IPS DF 4.7 (cell line): ENCODE measurements around the gene ZG16.

Experiments
- DNase-seq: peaks from one replicate; pipeline ENCODE4 v3.0.0-alpha.2; 2013; ENCODE audit warnings: low spot score; ENCODE audit errors: extremely low read depth

The ZG16 gene

GRCh38 chr16:29808219-29808900, 30.3 kb downstream of the ZG16 start:
- no peak for DNase-seq

DNA sequence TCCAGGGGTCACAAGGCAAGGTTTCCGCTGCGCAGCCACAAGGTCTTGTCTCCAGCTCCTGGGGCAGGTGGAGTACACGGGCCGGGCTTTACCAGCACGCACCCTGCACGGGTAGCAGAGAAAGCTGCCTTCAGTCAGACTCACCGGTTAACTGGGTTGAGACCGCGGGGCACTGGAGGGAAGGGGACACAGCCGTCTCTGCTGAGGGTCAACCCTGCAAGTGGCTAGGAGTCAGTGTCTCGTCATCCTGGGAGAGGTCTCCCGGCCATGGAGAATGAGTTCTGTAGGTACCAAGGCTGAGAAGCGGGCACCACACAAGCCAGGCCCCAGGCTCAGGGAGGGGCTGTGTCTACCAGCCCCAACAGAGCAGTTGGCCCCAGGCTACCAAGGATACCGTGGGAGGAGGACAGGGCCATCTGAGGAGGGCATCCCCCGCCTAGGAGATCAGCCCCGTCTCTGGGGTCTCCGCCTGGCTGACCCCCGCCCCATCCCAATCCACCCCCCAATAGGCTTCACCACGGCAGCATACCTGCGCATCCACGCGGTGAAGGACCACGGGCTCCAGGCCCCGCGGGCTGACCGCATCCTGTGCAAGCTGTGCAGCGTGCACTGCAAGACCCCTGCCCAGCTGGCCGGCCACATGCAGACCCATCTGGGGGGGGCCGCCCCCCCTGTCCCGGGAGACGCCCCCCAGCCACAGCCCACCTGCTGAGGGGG, 31.1 kb downstream of the ZG16 start:
- DNase-seq = no peak

GRCh38 chr16:29809850-29810698, 32.0 kb downstream of the ZG16 start:
- DNase-seq = no peak

DNA sequence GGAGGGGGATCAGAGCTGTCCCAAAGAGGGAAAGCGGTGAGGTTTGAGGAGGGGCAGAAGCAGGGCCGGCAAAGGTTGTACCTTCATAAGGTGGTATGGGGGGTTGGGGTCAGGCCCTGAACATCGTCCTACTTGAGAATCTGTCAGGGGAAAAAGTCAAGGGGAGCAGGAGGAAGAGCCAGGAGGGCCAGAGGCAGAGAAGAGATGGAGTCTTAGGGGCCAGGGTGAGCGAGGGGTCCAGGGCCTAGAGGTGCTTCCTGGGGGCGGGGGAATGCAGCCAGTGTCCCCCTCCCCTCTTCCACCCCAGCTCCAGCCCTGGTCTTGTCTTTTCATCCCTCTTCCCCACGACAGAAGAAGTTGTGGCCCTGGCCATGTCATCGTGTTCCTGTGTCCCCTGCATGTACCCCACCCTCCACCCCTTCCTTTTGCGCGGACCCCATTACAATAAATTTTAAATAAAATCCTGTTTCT, 32.7 kb downstream of the ZG16 start:
- DNase-seq = no peak

DNA sequence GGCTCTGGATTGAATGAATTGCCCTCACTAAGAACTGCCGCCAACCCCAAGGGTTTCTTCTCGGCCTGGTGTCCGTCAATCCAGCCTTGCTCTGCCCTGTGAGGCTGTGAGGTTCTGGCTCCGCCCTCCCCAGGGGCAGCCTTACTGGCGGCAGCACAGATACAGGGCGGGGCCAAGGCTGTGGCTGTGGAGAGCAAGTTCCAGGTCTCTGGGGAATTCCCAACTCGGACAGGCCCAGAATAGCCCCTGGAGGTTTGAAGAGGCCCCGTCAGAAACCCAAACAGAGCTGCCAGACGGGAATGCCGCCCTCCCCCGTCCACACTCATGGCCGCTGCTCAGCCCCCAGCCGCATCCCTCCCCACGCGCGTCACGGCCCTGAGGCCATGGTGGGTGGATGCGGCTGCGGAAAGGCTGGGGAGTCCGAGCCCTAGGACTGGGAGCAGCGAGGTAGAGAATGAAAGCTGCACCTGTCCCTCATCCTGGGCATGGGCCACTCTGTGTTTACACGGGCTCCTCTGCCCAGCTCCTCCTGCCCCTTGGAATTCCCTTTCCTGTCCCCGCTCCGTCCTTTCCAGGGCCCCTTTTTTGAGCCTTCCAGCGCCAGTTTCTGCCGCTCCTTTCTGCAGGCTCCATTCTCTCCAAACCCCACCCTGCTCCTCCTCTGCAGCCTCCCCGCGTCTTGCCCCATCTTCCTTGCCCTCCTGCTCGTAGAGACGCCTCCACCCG, 33.3 kb downstream of the ZG16 start:
- peak; percentile 90 for DNase-seq

DNA sequence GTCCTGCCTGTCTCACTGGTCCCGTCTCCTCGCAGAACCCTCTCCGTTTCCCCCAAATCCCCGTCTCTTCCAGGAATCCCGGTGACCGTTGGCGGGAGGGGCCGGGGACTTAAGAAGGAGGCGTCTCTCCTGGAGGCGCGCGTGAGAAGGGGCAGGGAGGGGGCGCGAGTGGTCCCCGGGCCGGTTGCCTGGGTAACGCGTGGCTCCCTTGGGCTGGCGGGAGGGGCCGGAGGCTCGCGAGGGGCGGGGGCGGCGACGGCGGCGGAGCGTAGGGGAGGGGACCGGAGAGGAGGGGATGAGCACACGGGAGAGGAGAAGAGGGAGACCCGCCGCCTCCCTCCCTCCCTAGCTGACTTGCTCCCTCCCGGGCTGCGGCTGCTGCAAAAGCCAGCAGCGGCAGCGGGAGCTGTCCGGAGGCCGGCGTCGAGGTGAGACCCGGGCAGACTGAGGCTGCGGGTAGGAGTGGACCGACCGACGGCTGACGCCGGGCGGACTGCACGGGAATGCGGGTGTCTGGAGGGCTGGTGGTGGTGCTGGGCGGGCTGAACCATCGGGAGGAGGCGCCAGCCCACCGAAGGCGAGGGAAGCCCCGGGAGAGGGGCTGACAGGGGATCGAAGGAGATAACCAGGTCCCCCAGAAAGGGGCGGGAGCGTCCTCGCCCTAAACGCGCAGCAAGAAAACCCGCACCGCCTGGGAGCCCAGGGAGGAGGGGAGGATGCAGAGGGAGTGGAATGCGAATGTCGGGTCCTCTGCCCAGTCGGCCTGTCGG, 34.0 kb downstream of the ZG16 start, which contains the start of gene PRRT2:
PRRT2 (plus strand) TSS at position 298 of the 770 bp plus-strand sequence. CDS start 862 bp downstream, outside the sequence.
- no peak for DNase-seq

DNA sequence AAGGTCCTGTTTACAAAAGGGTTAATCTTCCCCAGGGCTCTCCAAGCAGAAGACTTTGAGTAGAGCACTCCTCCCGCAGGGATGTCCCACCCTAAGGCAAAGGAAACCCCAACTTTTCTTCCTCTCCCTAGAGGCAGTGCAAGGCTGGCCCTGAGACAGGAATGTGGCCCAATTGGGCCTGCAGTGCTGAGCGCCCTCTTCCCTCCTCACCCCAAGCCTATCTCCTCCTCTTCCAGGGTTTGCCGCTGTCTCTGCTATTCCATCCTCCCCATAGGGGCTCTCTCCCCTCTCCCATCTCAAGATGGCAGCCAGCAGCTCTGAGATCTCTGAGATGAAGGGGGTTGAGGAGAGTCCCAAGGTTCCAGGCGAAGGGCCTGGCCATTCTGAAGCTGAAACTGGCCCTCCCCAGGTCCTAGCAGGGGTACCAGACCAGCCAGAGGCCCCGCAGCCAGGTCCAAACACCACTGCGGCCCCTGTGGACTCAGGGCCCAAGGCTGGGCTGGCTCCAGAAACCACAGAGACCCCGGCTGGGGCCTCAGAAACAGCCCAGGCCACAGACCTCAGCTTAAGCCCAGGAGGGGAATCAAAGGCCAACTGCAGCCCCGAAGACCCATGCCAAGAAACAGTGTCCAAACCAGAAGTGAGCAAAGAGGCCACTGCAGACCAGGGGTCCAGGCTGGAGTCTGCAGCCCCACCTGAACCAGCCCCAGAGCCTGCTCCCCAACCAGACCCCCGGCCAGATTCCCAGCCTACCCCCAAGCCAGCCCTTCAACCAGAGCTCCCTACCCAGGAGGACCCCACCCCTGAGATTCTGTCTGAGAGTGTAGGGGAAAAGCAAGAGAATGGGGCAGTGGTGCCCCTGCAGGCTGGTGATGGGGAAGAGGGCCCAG, 34.9 kb downstream of the ZG16 start:
- no peak for DNase-seq

GRCh38 chr16:29813644-29814562, 35.8 kb downstream of the ZG16 start:
- no peak for DNase-seq

- no peak for DNase-seq
Observed at GRCh38 chr16:29814592-29814991, 36.5 kb downstream of the ZG16 start.

- no peak for DNase-seq
Observed at GRCh38 chr16:29815032-29815721, 37.1 kb downstream of the ZG16 start.

GRCh38 chr16:29815793-29816693, 38.0 kb downstream of the ZG16 start, which contains the start of gene PAGR1:
Gene PAGR1 (plus strand): TSS chr16:29816152. CDS start chr16:29816526, 374 bp downstream.
- peak; percentile 99 for DNase-seq

- DNase-seq = no peak
Observed at GRCh38 chr16:29816694-29817441, 38.8 kb downstream of the ZG16 start.

DNA sequence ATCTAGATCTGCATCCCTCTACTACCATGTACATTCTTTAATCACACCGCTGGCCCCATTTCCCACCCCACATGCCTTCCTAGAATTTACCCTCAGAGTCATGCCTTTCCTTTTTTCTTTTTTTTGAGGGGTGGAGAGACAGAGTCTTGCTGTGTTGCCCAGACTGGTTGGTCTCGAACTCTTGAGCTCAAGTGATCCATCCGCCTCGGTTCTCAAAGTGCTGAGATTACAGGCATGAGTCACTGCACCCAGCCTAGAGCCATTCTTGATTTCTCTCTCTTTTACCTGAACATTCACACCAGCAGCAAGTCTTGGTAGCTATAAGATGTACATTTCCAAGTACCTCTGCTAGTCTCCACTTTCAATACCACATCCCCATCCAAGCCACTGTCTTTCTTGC, 40.0 kb downstream of the ZG16 start:
- DNase-seq = no peak

- no peak for DNase-seq
Observed at GRCh38 chr16:29819506-29819905, 41.5 kb downstream of the ZG16 start.

DNA sequence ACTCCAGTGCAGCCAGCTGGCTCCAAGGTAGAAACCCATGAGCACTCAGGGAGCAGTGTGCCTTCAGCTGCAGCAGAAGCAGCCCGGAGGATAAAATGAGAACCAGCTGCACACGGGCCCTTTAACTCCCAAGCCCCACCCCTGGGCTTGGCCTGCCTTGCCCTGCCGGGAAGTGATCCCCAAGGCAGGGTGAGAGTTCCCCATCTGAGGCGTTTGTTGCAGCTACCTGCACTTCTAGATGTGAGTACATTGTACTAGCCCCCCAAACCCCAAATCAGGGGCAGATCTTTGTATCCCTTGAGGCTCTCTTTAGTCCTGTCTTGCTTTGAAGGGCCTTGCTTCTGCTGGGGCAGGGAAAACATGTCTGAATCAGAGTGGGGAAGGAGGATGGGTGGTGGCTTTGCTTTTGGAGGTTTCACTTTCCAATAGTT, 42.2 kb downstream of the ZG16 start, which contains the start of gene MVP:
MVP (plus strand) TSS at position 192 of the 431 bp plus-strand sequence. CDS start 10,088 bp downstream, outside the sequence.
- no peak for DNase-seq
